ENCODE data around the gene CFAP74. TPM values are rescaled to one million over a fixed set of nuclear protein-coding genes. Genes with fewer than 3 reads are reported as not detected.

Gene CFAP74
- total and polyA plus RNA-seq, 2 donors (not counting 3 experiments of a cell fraction or from before 2014, with no cell fraction given), result not detected

DNA sequence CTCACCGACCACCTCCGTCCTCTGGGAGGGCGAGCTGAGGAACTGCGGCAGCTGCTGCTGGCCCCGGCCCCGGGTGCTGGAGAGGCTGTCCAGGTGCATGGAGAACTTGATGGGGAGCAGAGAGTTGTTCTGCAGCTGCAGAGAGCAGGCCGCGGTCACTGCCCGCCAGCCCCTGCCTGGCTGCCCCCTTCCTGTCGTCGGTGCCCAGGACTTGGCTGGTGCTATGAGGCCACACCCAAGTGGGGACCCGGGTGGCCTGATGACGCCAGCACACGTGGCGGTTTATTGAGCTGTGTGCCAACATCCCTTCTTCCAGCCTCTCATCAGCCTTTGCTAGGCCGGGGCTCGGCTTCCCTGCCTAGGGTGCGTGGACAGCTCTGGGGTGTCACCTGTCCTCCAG, 79.2 kb downstream of the CFAP74 start:
- no peaks in the 10 kb centered on the region for H3K27me3 ChIP-seq (ENCODE audit: control insufficient read depth in 2 of 2, insufficient read depth in 2 of 2, low read length in 2 of 2)
- H3K9me3 ChIP-seq (replicated peaks; ENCODE audit: control insufficient read depth, insufficient read depth, low read length), result no peaks in the 10 kb centered on the region
- H3K9ac ChIP-seq (replicated peaks; ENCODE audit: extremely low read depth, insufficient read depth, low read length), result no peak overlapping the region
- no TSS peak for BruUV-seq (replicated peaks)
- H3K27ac ChIP-seq (ENCODE audit: insufficient read depth, low read depth, low read length), result no peak overlapping the region
- H3K9me1 ChIP-seq (replicated peaks; ENCODE audit: control insufficient read depth, extremely low read depth, insufficient read depth, low read length), result no peaks in the 10 kb centered on the region
- no peaks in the 10 kb centered on the region for H3K36me3 ChIP-seq (ENCODE audit: control insufficient read depth in 2 of 2, extremely low read depth in 1 of 2, insufficient read depth in 2 of 2, low read length in 2 of 2)
- no peaks in the 10 kb centered on the region for H3K79me2 ChIP-seq (ENCODE audit: control insufficient read depth, insufficient read depth, low read length)
- no peak overlapping the region for H2AFZ ChIP-seq (ENCODE audit: low read depth, low read length)
- no peak overlapping the region for H3K4me2 ChIP-seq (ENCODE audit: insufficient read depth, low read length)
- no peak for DNase-seq (ENCODE audit: low read depth, low spot score)
- intact Hi-C loops (cut with micrococcal nuclease), result no loop called here
- FAIRE-seq, result no peak
- ChIA-PET CTCF (interaction anchor here (1.0 kb wide), 1 partner anchor 15 kb away, joined by 3 read pairs; no protein-coding TSS in a partner anchor), POLR2A (no interaction called here)
- H3K4me1 ChIP-seq (ENCODE audit: control insufficient read depth, extremely low read depth, insufficient read depth, low read length), result no peaks in the 10 kb centered on the region
- no peaks in the 10 kb centered on the region for H4K20me1 ChIP-seq (replicated peaks; ENCODE audit: control insufficient read depth, extremely low read depth, insufficient read depth, low read length)
- TF ChIP-seq MYC (IDR thresholded peaks at IDR 0.05; ENCODE audit: low read depth, low read length) (no peak), JUN (IDR thresholded peaks at IDR 0.05; ENCODE audit: borderline replicate concordance, insufficient read depth, insufficient read length, low read depth) (no peak), POLR2A (IDR thresholded peaks at IDR 0.05; ENCODE audit: low read depth, low read length) (no peak), FOS (IDR thresholded peaks at IDR 0.05; ENCODE audit: borderline replicate concordance, insufficient read depth, low read length) (no peak), EZH2 (IDR thresholded peaks at IDR 0.05; ENCODE audit: borderline replicate concordance, low read depth, low read length, severe bottlenecking) (no peak), POLR2AphosphoS5 (IDR thresholded peaks at IDR 0.05; ENCODE audit: insufficient read depth, low read depth, low read length) (no peak)
- TF ChIP-seq, protein P1, sequence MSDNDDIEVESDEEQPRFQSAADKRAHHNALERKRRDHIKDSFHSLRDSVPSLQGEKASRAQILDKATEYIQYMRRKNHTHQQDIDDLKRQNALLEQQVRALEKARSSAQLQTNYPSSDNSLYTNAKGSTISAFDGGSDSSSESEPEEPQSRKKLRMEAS (IDR thresholded peaks at IDR 0.05; ENCODE audit: insufficient read depth, insufficient read length), result no peak
- TF ChIP-seq, protein P2, sequence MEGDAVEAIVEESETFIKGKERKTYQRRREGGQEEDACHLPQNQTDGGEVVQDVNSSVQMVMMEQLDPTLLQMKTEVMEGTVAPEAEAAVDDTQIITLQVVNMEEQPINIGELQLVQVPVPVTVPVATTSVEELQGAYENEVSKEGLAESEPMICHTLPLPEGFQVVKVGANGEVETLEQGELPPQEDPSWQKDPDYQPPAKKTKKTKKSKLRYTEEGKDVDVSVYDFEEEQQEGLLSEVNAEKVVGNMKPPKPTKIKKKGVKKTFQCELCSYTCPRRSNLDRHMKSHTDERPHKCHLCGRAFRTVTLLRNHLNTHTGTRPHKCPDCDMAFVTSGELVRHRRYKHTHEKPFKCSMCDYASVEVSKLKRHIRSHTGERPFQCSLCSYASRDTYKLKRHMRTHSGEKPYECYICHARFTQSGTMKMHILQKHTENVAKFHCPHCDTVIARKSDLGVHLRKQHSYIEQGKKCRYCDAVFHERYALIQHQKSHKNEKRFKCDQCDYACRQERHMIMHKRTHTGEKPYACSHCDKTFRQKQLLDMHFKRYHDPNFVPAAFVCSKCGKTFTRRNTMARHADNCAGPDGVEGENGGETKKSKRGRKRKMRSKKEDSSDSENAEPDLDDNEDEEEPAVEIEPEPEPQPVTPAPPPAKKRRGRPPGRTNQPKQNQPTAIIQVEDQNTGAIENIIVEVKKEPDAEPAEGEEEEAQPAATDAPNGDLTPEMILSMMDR (IDR thresholded peaks at IDR 0.05; ENCODE audit: extremely low read depth in 1 of 2, insufficient read depth in 1 of 2, low read depth in 1 of 2, low read length in 2 of 2), result no peak
- dilution Hi-C loops (cut with MboI; ENCODE audit: extremely low pct_ligation_motif_present, low sequenced_read_pairs), result no loop called here
- H3K4me3 ChIP-seq (replicated peaks in 1 of 3; ENCODE audit: insufficient read depth in 1 of 3, low read depth in 1 of 3, low read length in 3 of 3), result no peak overlapping the region

Measured in endothelial cell of umbilical vein (primary cell).